H1 (cell line): Measurements from ENCODE around the gene TUT1. TPM values are rescaled to one million over a fixed set of nuclear protein-coding genes. Genes with fewer than 3 reads are reported as not detected.

ENCODE experiments used
- CTCF ChIA-PET: fragments of 300-600 bp; sonication (Branson Sonifier 250); formaldehyde crosslinking; loops from one replicate; lab custom pipeline; 2021; ENCODE audit not compliant: partially characterized antibody; lab: Charles Lee
- POLR2A ChIA-PET: fragments of 300-600 bp; sonication (Branson Sonifier 250); formaldehyde crosslinking; loops from one replicate; lab custom pipeline; 2021; ENCODE audit warnings: inconsistent platforms; ENCODE audit not compliant: partially characterized antibody; lab: Charles Lee
- DNase-seq, 2 experiments: peaks; one replicate each; pipeline versions ENCODE4 v3.0.0 to v3.0.0-alpha.2; 2010 to 2022; ENCODE audit warnings: low spot score in 2 of 2, low read depth in 1 of 2, mixed read lengths in 1 of 2
- FAIRE-seq: peaks from 2 replicates; lab custom pipeline; 2011; peaks lifted over from hg19 to GRCh38; lab: Jason Lieb, UNC
- H2AFZ ChIP-seq: 2 replicates; pipeline ENCODE4 v1.8.1; 2012; ENCODE audit warnings: low read length, inconsistent platforms
- H2AK5ac ChIP-seq: 2 replicates; pipeline ENCODE4 v1.6.1; 2013; ENCODE audit warnings: low read depth, low read length
- H2BK120ac ChIP-seq: replicated peaks from 2 replicates; pipeline ENCODE3; 2013; ENCODE audit warnings: low read depth, low read length, inconsistent platforms
- H2BK12ac ChIP-seq: 2 replicates; pipeline ENCODE4 v1.6.1; 2013; ENCODE audit warnings: low read depth, low read length
- H2BK15ac ChIP-seq: 2 replicates; pipeline ENCODE4 v1.6.1; 2013; ENCODE audit warnings: low read length
- H2BK20ac ChIP-seq: 2 replicates; pipeline ENCODE4 v1.6.1; 2013; ENCODE audit warnings: low read length
- H2BK5ac ChIP-seq: 2 replicates; pipeline ENCODE4 v1.6.1; 2013; ENCODE audit warnings: low read depth, low read length
- H3K14ac ChIP-seq: 2 replicates; pipeline ENCODE4 v1.6.1; 2013; ENCODE audit warnings: inconsistent platforms; ENCODE audit not compliant: insufficient read length
- H3K18ac ChIP-seq: 2 replicates; pipeline ENCODE4 v1.6.1; 2013; ENCODE audit warnings: low read length; ENCODE audit errors: extremely low read depth
- H3K23ac ChIP-seq: 2 replicates; pipeline ENCODE4 v1.6.1; 2013; ENCODE audit warnings: inconsistent platforms; ENCODE audit not compliant: insufficient read length
- H3K23me2 ChIP-seq: 2 replicates; pipeline ENCODE4 v1.6.1; 2013; ENCODE audit warnings: low read depth, low read length
- H3K27ac ChIP-seq: 2 replicates; pipeline ENCODE4 v1.6.1; 2011; ENCODE audit warnings: low read depth, low read length, inconsistent platforms
- H3K27me3 ChIP-seq, 4 experiments: replicated peaks in 1 of 4; 1 replicate in 1 of 4; 2 replicates in 3 of 4; pipeline versions ENCODE4 v1.6.1 to v1.8.1; 2011 to 2013; ENCODE audit warnings: low read length in 3 of 4, mild to moderate bottlenecking in 3 of 4, inconsistent platforms in 2 of 4, mixed read lengths in 2 of 4, moderate library complexity in 1 of 4; ENCODE audit not compliant: control insufficient read depth in 3 of 4, insufficient read depth in 3 of 4; ENCODE audit errors: extremely low read depth in 1 of 4
- H3K36me3 ChIP-seq, 4 experiments: 2 replicates each; pipeline versions ENCODE4 v1.6.1 to v1.8.1; 2011 to 2013; ENCODE audit warnings: mild to moderate bottlenecking in 4 of 4, low read length in 3 of 4, moderate library complexity in 2 of 4, control low read depth in 1 of 4, inconsistent platforms in 1 of 4; ENCODE audit not compliant: insufficient read depth in 4 of 4, control insufficient read depth in 2 of 4
- H3K4ac ChIP-seq: replicated peaks from 2 replicates; pipeline ENCODE3; 2013; ENCODE audit warnings: low read length, low read depth, mixed read lengths, inconsistent platforms; ENCODE audit not compliant: insufficient read length
- H3K4me1 ChIP-seq, 4 experiments: replicated peaks in 1 of 4; 1 replicate in 1 of 4; 2 replicates in 3 of 4; pipeline versions ENCODE4 v1.6.1 to v1.8.1; 2011 to 2013; ENCODE audit warnings: low read length in 3 of 4, inconsistent platforms in 2 of 4, mixed read lengths in 1 of 4; ENCODE audit not compliant: insufficient read depth in 4 of 4, control insufficient read depth in 3 of 4
- H3K4me2 ChIP-seq, 2 experiments: 2 replicates each; pipeline versions ENCODE4 v1.6.1 to v1.8.1; 2011 to 2013; ENCODE audit warnings: low read depth in 2 of 2, low read length in 2 of 2, control low read depth in 1 of 2, inconsistent platforms in 1 of 2, mild to moderate bottlenecking in 1 of 2; ENCODE audit not compliant: insufficient read depth in 1 of 2
- H3K4me3 ChIP-seq, 4 experiments: fragments of 200-600, 300-600 bp in 1 of 4; sonication (generic), shearing (Covaris generic), sonication (Bioruptor Twin) in 1 of 4; 2 replicates each; pipeline versions ENCODE4 v1.5.1 to v1.8.1; 2011 to 2016; ENCODE audit warnings: low read length in 4 of 4, low read depth in 3 of 4, control low read depth in 2 of 4, inconsistent platforms in 2 of 4, mild to moderate bottlenecking in 2 of 4, mixed read lengths in 1 of 4, moderate library complexity in 1 of 4; ENCODE audit not compliant: insufficient read depth in 2 of 4; ENCODE audit errors: extremely low read depth in 1 of 4
- H3K56ac ChIP-seq: replicated peaks from 2 replicates; pipeline ENCODE3; 2013; ENCODE audit warnings: low read depth, mild to moderate bottlenecking, mixed read lengths, low read length, inconsistent platforms; ENCODE audit not compliant: insufficient read length
- H3K79me1 ChIP-seq: 2 replicates; pipeline ENCODE4 v1.6.1; 2013; ENCODE audit warnings: low read depth, low read length, control low read depth
- H3K79me2 ChIP-seq, 2 experiments: 2 replicates each; pipeline versions ENCODE4 v1.6.1 to v1.8.1; 2012 to 2013; ENCODE audit warnings: low read length in 2 of 2, mild to moderate bottlenecking in 2 of 2, inconsistent platforms in 1 of 2; ENCODE audit not compliant: insufficient read depth in 2 of 2, control insufficient read depth in 1 of 2
- H3K9ac ChIP-seq, 4 experiments: replicated peaks in 1 of 4; 1 replicate in 1 of 4; 2 replicates in 3 of 4; pipeline versions ENCODE4 v1.6.1 to v1.8.1; 2011 to 2013; ENCODE audit warnings: low read depth in 3 of 4, low read length in 3 of 4, control low read depth in 2 of 4, mild to moderate bottlenecking in 2 of 4, moderate library complexity in 2 of 4, inconsistent platforms in 1 of 4; ENCODE audit errors: extremely low read depth in 1 of 4
- H3K9me3 ChIP-seq, 2 experiments: 2 replicates each; pipeline versions ENCODE4 v1.6.1 to v1.8.1; 2012 to 2013; ENCODE audit warnings: mild to moderate bottlenecking in 2 of 2, moderate library complexity in 2 of 2, control low read depth in 1 of 2, inconsistent platforms in 1 of 2, low read depth in 1 of 2, low read length in 1 of 2, mixed read lengths in 1 of 2; ENCODE audit not compliant: insufficient read depth in 2 of 2
- H4K20me1 ChIP-seq, 2 experiments: replicated peaks in 1 of 2; 2 replicates each; pipeline versions ENCODE3 to v1.8.1; 2011 to 2013; ENCODE audit warnings: inconsistent platforms in 2 of 2, low read length in 2 of 2, mild to moderate bottlenecking in 1 of 2; ENCODE audit not compliant: insufficient read depth in 2 of 2, control insufficient read depth in 1 of 2
- H4K5ac ChIP-seq: 2 replicates; pipeline ENCODE4 v1.6.1; 2013; ENCODE audit warnings: low read length, low read depth, mixed read lengths, inconsistent platforms; ENCODE audit not compliant: insufficient read length
- H4K8ac ChIP-seq: 2 replicates; pipeline ENCODE4 v1.8.0; 2013; ENCODE audit warnings: mild to moderate bottlenecking, moderate library complexity, low read length, inconsistent platforms; ENCODE audit not compliant: insufficient read depth; ENCODE audit errors: extremely low read depth
- H4K91ac ChIP-seq: replicated peaks from 2 replicates; pipeline ENCODE3; 2013; ENCODE audit warnings: low read length, mixed read lengths, inconsistent platforms; ENCODE audit not compliant: insufficient read length
- BCL11A ChIP-seq, 2 experiments: IDR thresholded peaks; one replicate each; pipeline ENCODE4 v1.6.1; 2011; ENCODE audit warnings: low read depth in 2 of 2, low read length in 2 of 2, mild to moderate bottlenecking in 2 of 2
- BRCA1 ChIP-seq: IDR thresholded peaks from 2 replicates; pipeline ENCODE4 v1.6.1; 2012; ENCODE audit warnings: low read depth, low read length, improper control_type of control experiment
- E2F6 ChIP-seq: IDR thresholded peaks from 2 replicates; pipeline ENCODE4 v1.6.1; 2012; ENCODE audit warnings: inconsistent platforms
- EGR1 ChIP-seq: IDR thresholded peaks from 2 replicates; pipeline ENCODE4 v1.6.1; 2011; ENCODE audit warnings: low read depth, low read length, borderline replicate concordance
- RAD21 ChIP-seq, 2 experiments: IDR thresholded peaks in 1 of 2; conservative IDR thresholded peaks in 1 of 2; 2 replicates each; pipeline ENCODE4 v1.6.1; 2011; ENCODE audit warnings: low read depth in 2 of 2, low read length in 2 of 2, improper control_type of control experiment in 1 of 2, inconsistent platforms in 1 of 2, mild to moderate bottlenecking in 1 of 2, moderate library complexity in 1 of 2
- RXRA ChIP-seq: IDR thresholded peaks from 2 replicates; pipeline ENCODE4 v1.6.1; 2011; ENCODE audit warnings: low read depth, mild to moderate bottlenecking, low read length, moderate library complexity; ENCODE audit not compliant: insufficient read depth
- SRF ChIP-seq: IDR thresholded peaks from 2 replicates; pipeline ENCODE4 v1.6.1; 2011; ENCODE audit warnings: mild to moderate bottlenecking, low read depth, low read length, moderate library complexity
- WGBS, 2 experiments: shearing (Covaris generic) in 1 of 2; methylation state at CpG; one replicate each; pipeline versions ENCODE4 v1.1.6 to v1.1.7; 2013 to 2015; ENCODE audit warnings: low lambda C conversion rate in 2 of 2, mixed read lengths in 2 of 2, inconsistent platforms in 1 of 2, low coverage in 1 of 2, missing lambda C conversion rate in 1 of 2; ENCODE audit not compliant: insufficient replicate concordance in 2 of 2, insufficient coverage in 1 of 2, insufficient read length in 1 of 2; ENCODE audit errors: extremely low coverage in 1 of 2, missing lambda C conversion rate in 1 of 2; 5-methylcytosine and 5-hydroxymethylcytosine counted together
- polyA plus RNA-seq, 7 experiments: library from polyadenylated mRNA; depleted of rRNA in 3 of 7; stranded (reverse) in 5 of 7; unstranded in 2 of 7; fragments of >200 nt in 5 of 7; fragments of 200-250 nt in 2 of 7; gene quantifications; 1 replicate in 5 of 7; 2 replicates in 1 of 7; 4 replicates in 1 of 7; pipeline versions ENCODE4 v1.2.1 to v1.2.3, GENCODE V29; 2011 to 2013; ENCODE audit warnings: missing spikeins in 2 of 7, mixed read lengths in 2 of 7
- total RNA-seq: library from RNA; stranded (reverse); fragmentation: NEBNext Ultra II Directional; extraction: Animal tissue kit (Norgen Biotek cat#: 25700); gene quantifications from 2 replicates; pipeline ENCODE4 v1.2.1, GENCODE V29; 2021

The TUT1 gene
- total and polyA plus RNA-seq, 2 of the 8 experiments (the other 6 are each of a cell fraction or from before 2014, with no cell fraction given), result 17.8 to 24.6 TPM

- peak overlapping the region; percentile 39; the same call in 1 of the 2 replicates for H4K8ac ChIP-seq
- H3K9me3 ChIP-seq, result no peaks in the 10 kb centered on the region
- no peak overlapping the region for H3K23ac ChIP-seq
- H3K14ac ChIP-seq, result no peak overlapping the region
- POLR2A ChIA-PET, result interaction anchor here (0.7 to 7.5 kb wide), 11 partner anchors 10 to 139 kb away, joined by 3 to 59 read pairs (median 4); partner anchors contain the start of genes C11orf98, CSKMT, EEF1G and MTA2
- peak overlapping the region; percentile 44; the same call in 1 of the 2 replicates for H2BK5ac ChIP-seq
- 20% methylated on average over 26 of the region's 30 CpGs; no CpG with 5 or more reads in 1 of the 2 experiments for WGBS, 2 experiments
- H3K9ac ChIP-seq, result no peak overlapping the region; a peak in 2 of 7 replicates
- H3K23me2 ChIP-seq, result peaks cover 27% of the 10 kb centered on the region
- no peak overlapping the region for H4K91ac ChIP-seq
- peaks cover 8 to 14% of the 10 kb centered on the region in 2 experiments for H4K20me1 ChIP-seq
- peaks cover 33 to 51% (median 48%) of the 10 kb centered on the region in 4 experiments for H3K27me3 ChIP-seq
- no peak overlapping the region for H3K27ac ChIP-seq
- H2BK20ac ChIP-seq, result peak overlapping the region; percentile 86; the same call in 1 of the 2 replicates
- H2BK15ac ChIP-seq, result peak overlapping the region; percentile 92; the same call in 1 of the 2 replicates
- CTCF ChIA-PET, result interaction anchor here (0.7 to 5.1 kb wide), 62 partner anchors 9 to 385 kb away, joined by 3 to 179 read pairs (median 6); partner anchors contain the start of genes C11orf98, CSKMT, EEF1G and LRRN4CL
- no peaks in the 10 kb centered on the region for H3K36me3 ChIP-seq
- H3K4me1 ChIP-seq, result peaks cover 4 to 38% (median 23%) of the 10 kb centered on the region in 4 experiments
- H2AK5ac ChIP-seq, result peak overlapping the region; percentile 46; the same call in 1 of the 2 replicates
- peak overlapping the region; percentile 94 for H2BK12ac ChIP-seq
- DNase-seq, result peak in 1 of 2 experiments; percentile 96
- H3K4ac ChIP-seq, result no peak overlapping the region
- H3K79me1 ChIP-seq, result no peaks in the 10 kb centered on the region
- no peak overlapping the region for H3K56ac ChIP-seq
- FAIRE-seq, result no peak
- peak overlapping the region; percentile 64 to 97 for H3K4me2 ChIP-seq
- H3K18ac ChIP-seq, result peak overlapping the region; percentile 17
- H2AFZ ChIP-seq, result no peak overlapping the region
- H4K5ac ChIP-seq, result no peak overlapping the region
- no peak overlapping the region for H2BK120ac ChIP-seq
- peak overlapping the region in 2 of 4 experiments; percentile 20 to 45; a peak in 4 of 8 replicates for H3K4me3 ChIP-seq
- H3K79me2 ChIP-seq, result no peaks in the 10 kb centered on the region; a peak in 1 of 4 replicates
- TF ChIP-seq BRCA1 (no peak), RAD21 (IDR thresholded peaks at IDR 0.05 in 1 of 2, conservative IDR thresholded peaks at IDR 0.05 in 1 of 2; ENCODE audit: low read depth in 2 of 2, low read length in 2 of 2) (peak; percentile 91 to 95), RXRA (no peak), SRF (no peak), E2F6 (no peak), BCL11A (IDR thresholded peaks at IDR 0.05; ENCODE audit: low read depth in 2 of 2, low read length in 2 of 2) (no peak), EGR1 (no peak)
Observed at GRCh38 chr11:62542750-62543567, 48.4 kb downstream of the TUT1 start.
